Mesenchymal stem cell (in vitro differentiated cells and primary cell): Measurements from ENCODE around the gene SUSD4.

Experiments used
- DNase-seq: peaks from one replicate; pipeline ENCODE4 v3.0.0-alpha.2; 2013
- H2AFZ ChIP-seq: one replicate; pipeline ENCODE4 v1.6.1; 2013; ENCODE audit warnings: low read depth, mild to moderate bottlenecking, control low read depth, inconsistent platforms, low read length, moderate library complexity
- H2AK5ac ChIP-seq: 2 replicates; pipeline ENCODE4 v1.6.1; 2013; ENCODE audit warnings: low read length, moderate library complexity, mild to moderate bottlenecking, inconsistent platforms; ENCODE audit not compliant: severe bottlenecking
- H2BK120ac ChIP-seq: one replicate; pipeline ENCODE4 v1.6.1; 2013; ENCODE audit warnings: low read depth, mild to moderate bottlenecking, inconsistent platforms, low read length, moderate library complexity
- H2BK12ac ChIP-seq, 2 experiments: one replicate each; pipeline ENCODE4 v1.6.1; 2013; ENCODE audit warnings: inconsistent platforms in 2 of 2, low read length in 2 of 2, mild to moderate bottlenecking in 2 of 2, moderate library complexity in 2 of 2, control low read depth in 1 of 2
- H2BK15ac ChIP-seq: one replicate; pipeline ENCODE4 v1.6.1; 2013; ENCODE audit warnings: mild to moderate bottlenecking, low read depth, inconsistent platforms; ENCODE audit not compliant: poor library complexity, severe bottlenecking
- H2BK5ac ChIP-seq: 2 replicates; pipeline ENCODE4 v1.6.1; 2013; ENCODE audit warnings: low read depth, mild to moderate bottlenecking, low read length, control low read depth, inconsistent platforms; ENCODE audit not compliant: poor library complexity, severe bottlenecking
- H3K14ac ChIP-seq, 2 experiments: one replicate each; pipeline ENCODE4 v1.6.1; 2013; ENCODE audit warnings: inconsistent platforms in 2 of 2, low read length in 2 of 2, control low read depth in 1 of 2, mild to moderate bottlenecking in 1 of 2, moderate library complexity in 1 of 2
- H3K18ac ChIP-seq, 2 experiments: one replicate each; pipeline ENCODE4 v1.6.1; 2013; ENCODE audit warnings: inconsistent platforms in 2 of 2, low read length in 2 of 2, control low read depth in 1 of 2, low read depth in 1 of 2, mild to moderate bottlenecking in 1 of 2
- H3K23ac ChIP-seq, 2 experiments: one replicate each; pipeline ENCODE4 v1.6.1; 2013; ENCODE audit warnings: inconsistent platforms in 2 of 2, low read length in 2 of 2, mild to moderate bottlenecking in 2 of 2, moderate library complexity in 2 of 2, control low read depth in 1 of 2
- H3K27ac ChIP-seq: 2 replicates; pipeline ENCODE4 v1.5.1; 2013; ENCODE audit warnings: mild to moderate bottlenecking, moderate library complexity, low read length, control low read depth, inconsistent platforms; ENCODE audit not compliant: poor library complexity, severe bottlenecking
- H3K27me3 ChIP-seq, 2 experiments: 2 replicates each; pipeline versions ENCODE4 v1.6.1 to v1.7.0; 2013; ENCODE audit warnings: low read length in 2 of 2, mild to moderate bottlenecking in 2 of 2, moderate library complexity in 2 of 2, control low read depth in 1 of 2, inconsistent platforms in 1 of 2; ENCODE audit not compliant: control insufficient read depth in 1 of 2, insufficient read depth in 1 of 2
- H3K36me3 ChIP-seq, 2 experiments: 2 replicates each; pipeline versions ENCODE4 v1.6.1 to v1.7.0; 2013; ENCODE audit warnings: low read length in 2 of 2, control low read depth in 1 of 2, inconsistent platforms in 1 of 2, low read depth in 1 of 2, mild to moderate bottlenecking in 1 of 2; ENCODE audit not compliant: insufficient read depth in 2 of 2, control insufficient read depth in 1 of 2
- H3K4ac ChIP-seq, 2 experiments: one replicate each; pipeline ENCODE4 v1.6.1; 2013; ENCODE audit warnings: inconsistent platforms in 2 of 2, low read length in 2 of 2, mild to moderate bottlenecking in 2 of 2, moderate library complexity in 2 of 2, control low read depth in 1 of 2, low read depth in 1 of 2
- H3K4me1 ChIP-seq: 2 replicates; pipeline ENCODE4 v1.6.1; 2013; ENCODE audit warnings: low read depth, low read length, control low read depth; ENCODE audit not compliant: control insufficient read depth, insufficient read depth
- H3K4me2 ChIP-seq: 2 replicates; pipeline ENCODE4 v1.6.1; 2013; ENCODE audit warnings: low read length, mild to moderate bottlenecking, inconsistent platforms; ENCODE audit not compliant: poor library complexity, severe bottlenecking
- H3K4me3 ChIP-seq, 2 experiments: 2 replicates each; pipeline versions ENCODE4 v1.5.1 to v1.7.0; 2013; ENCODE audit warnings: low read length in 2 of 2, mild to moderate bottlenecking in 2 of 2, control low read depth in 1 of 2, low read depth in 1 of 2; ENCODE audit not compliant: insufficient read depth in 1 of 2
- H3K79me1 ChIP-seq: replicated peaks from 2 replicates; pipeline ENCODE4 v1.6.1; 2013; ENCODE audit warnings: mild to moderate bottlenecking, control low read depth, low read length, inconsistent platforms; ENCODE audit not compliant: poor library complexity, severe bottlenecking
- H3K9ac ChIP-seq: 2 replicates; pipeline ENCODE4 v1.7.0; 2013; ENCODE audit warnings: mild to moderate bottlenecking, low read length, moderate library complexity
- H3K9me3 ChIP-seq: 2 replicates; pipeline ENCODE4 v1.7.0; 2013; ENCODE audit warnings: mild to moderate bottlenecking, low read length; ENCODE audit not compliant: control insufficient read depth
- H4K8ac ChIP-seq: one replicate; pipeline ENCODE4 v1.6.1; 2013; ENCODE audit warnings: inconsistent platforms, mild to moderate bottlenecking, low read length, moderate library complexity
- H4K91ac ChIP-seq: one replicate; pipeline ENCODE4 v1.6.1; 2013; ENCODE audit warnings: mild to moderate bottlenecking, low read length, inconsistent platforms
- WGBS: methylation state at CpG from one replicate; pipeline ENCODE4 v1.1.7; 2013; ENCODE audit warnings: mixed read lengths; 5-methylcytosine and 5-hydroxymethylcytosine counted together

The SUSD4 gene

GRCh38 chr1:223271085-223271781 lies 92.7 kb downstream of the SUSD4 start:
- Histone ChIP-seq H2BK120ac (no peak overlapping the region), H3K4me2 (no peak overlapping the region), H2BK5ac (no peak overlapping the region), H3K9me3 (no peaks in the 10 kb centered on the region), H2AFZ (no peak overlapping the region), H3K4me1 (no peaks in the 10 kb centered on the region), H3K23ac (no peak overlapping the region), H3K36me3 (no peaks in the 10 kb centered on the region), H3K9ac (no peak overlapping the region), H3K27ac (no peak overlapping the region), H3K4ac (no peak overlapping the region), H3K18ac (no peak overlapping the region), H3K79me1 (no peaks in the 10 kb centered on the region), H4K91ac (no peak overlapping the region), H2BK12ac (no peak overlapping the region), H3K14ac (no peak overlapping the region), H3K27me3 (peaks cover 13 to 60% of the 10 kb centered on the region in 2 experiments), H2AK5ac (no peak overlapping the region), H4K8ac (no peak overlapping the region), H2BK15ac (no peak overlapping the region), H3K4me3 (no peak overlapping the region)
- no peak for DNase-seq
- 86% methylated on average over 4 of the region's 5 CpGs for WGBS

DNA sequence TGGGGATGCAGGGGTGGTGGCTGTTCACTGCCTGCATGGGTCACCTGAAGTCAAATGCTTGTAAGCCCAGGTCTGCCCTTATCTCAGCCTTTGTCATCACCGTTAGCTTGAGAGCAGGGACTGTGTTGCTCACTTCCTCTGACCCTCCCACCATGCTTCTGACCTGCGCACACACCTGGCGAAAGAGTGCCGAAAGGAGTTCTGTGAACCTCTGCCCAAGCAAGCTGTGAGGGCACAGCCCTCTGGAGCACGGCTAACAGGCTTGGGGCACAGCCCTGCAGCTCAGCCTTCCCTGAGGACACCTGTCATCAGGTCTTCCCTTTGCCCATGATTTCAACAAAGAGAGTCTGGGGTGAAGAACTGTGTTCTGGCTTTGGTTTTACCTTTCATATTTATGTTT lies 93.8 kb downstream of the SUSD4 start:
- WGBS, result 70% methylated on average over 5 of the region's 5 CpGs
- H4K91ac ChIP-seq, result no peak overlapping the region
- H2AK5ac ChIP-seq, result no peak overlapping the region
- H3K9me3 ChIP-seq, result no peaks in the 10 kb centered on the region
- peaks cover 11 to 66% of the 10 kb centered on the region in 2 experiments for H3K27me3 ChIP-seq
- H3K36me3 ChIP-seq, result no peaks in the 10 kb centered on the region
- no peak overlapping the region for H4K8ac ChIP-seq
- H3K4me3 ChIP-seq, result no peak overlapping the region
- no peak overlapping the region for H3K23ac ChIP-seq
- no peak overlapping the region for H2BK5ac ChIP-seq
- no peak overlapping the region for H3K18ac ChIP-seq
- H2BK15ac ChIP-seq, result no peak overlapping the region
- H2AFZ ChIP-seq, result no peak overlapping the region
- DNase-seq, result no peak
- H3K4me2 ChIP-seq, result no peak overlapping the region
- no peak overlapping the region for H2BK120ac ChIP-seq
- no peaks in the 10 kb centered on the region for H3K4me1 ChIP-seq
- no peaks in the 10 kb centered on the region for H3K79me1 ChIP-seq
- no peak overlapping the region for H3K4ac ChIP-seq
- no peak overlapping the region for H3K27ac ChIP-seq
- no peak overlapping the region for H2BK12ac ChIP-seq
- H3K14ac ChIP-seq, result no peak overlapping the region
- H3K9ac ChIP-seq, result no peak overlapping the region

DNA sequence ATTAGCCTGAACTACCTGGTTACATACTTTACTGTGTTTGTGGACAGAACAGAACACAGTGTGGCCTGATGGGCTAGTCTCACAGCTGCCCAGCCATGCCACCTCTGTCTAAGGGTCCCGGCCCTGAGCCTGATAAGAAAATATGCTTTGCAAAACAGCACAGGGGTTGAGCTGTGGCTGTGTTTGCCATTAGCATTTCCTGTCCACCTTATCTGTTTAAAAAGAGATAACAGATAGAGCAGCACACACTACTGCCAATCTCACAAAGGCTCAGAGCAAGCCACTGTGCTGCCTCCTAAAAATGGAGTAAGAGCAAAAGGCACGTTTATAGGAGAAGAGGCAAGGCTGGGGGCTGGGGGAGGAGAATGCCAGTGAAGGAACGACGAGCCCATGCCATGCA lies 95.0 kb downstream of the SUSD4 start:
- DNase-seq, result no peak
- Histone ChIP-seq H2BK5ac (no peak overlapping the region), H3K9ac (no peak overlapping the region), H3K4me3 (no peak overlapping the region), H3K36me3 (no peaks in the 10 kb centered on the region), H3K14ac (no peak overlapping the region), H3K23ac (no peak overlapping the region), H3K79me1 (no peaks in the 10 kb centered on the region), H3K9me3 (no peaks in the 10 kb centered on the region), H2AK5ac (no peak overlapping the region), H3K4me2 (no peak overlapping the region), H3K27me3 (peaks cover 16 to 77% of the 10 kb centered on the region in 2 experiments), H2AFZ (no peak overlapping the region), H3K18ac (no peak overlapping the region), H2BK15ac (no peak overlapping the region), H4K91ac (no peak overlapping the region), H4K8ac (no peak overlapping the region), H3K27ac (no peak overlapping the region), H3K4ac (no peak overlapping the region), H2BK120ac (no peak overlapping the region), H3K4me1 (no peaks in the 10 kb centered on the region), H2BK12ac (no peak overlapping the region)
- WGBS, result 47% methylated on average over 4 of the region's 4 CpGs

DNA sequence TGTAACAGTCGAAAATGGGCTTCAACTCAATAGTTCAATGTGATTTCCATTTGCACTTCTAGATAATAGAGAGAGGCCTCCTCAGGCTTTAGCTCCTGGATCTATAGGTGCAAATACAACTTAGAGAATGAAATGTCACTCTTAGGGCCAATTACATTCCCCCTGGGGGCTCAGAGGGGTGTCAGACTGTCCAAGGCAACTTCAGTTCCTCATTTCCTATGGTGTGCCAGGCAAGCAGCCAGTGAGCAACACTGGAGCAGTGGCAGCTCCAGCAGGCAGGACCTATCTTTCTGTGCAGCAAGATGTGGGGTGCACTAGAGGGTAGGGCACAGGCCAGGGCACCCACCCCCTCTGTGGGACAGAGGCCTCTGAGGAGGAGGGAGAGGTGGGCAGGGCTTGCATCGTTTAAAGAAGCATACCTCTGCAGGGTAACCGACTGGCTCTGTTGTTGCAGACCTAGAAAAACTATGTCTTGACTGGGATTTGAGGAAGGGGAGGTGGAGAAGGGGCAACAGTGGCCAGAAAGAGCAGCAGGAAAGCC lies 97.3 kb downstream of the SUSD4 start:
- no peak overlapping the region for H3K4ac ChIP-seq
- no peak overlapping the region for H4K8ac ChIP-seq
- H3K79me1 ChIP-seq, result no peaks in the 10 kb centered on the region
- H2AFZ ChIP-seq, result no peak overlapping the region
- no peak overlapping the region for H3K18ac ChIP-seq
- H3K27ac ChIP-seq, result no peak overlapping the region
- H3K14ac ChIP-seq, result no peak overlapping the region
- no peaks in the 10 kb centered on the region for H3K36me3 ChIP-seq
- no peak overlapping the region for H2BK120ac ChIP-seq
- H4K91ac ChIP-seq, result no peak overlapping the region
- no peaks in the 10 kb centered on the region for H3K9me3 ChIP-seq
- DNase-seq, result no peak
- no peak overlapping the region for H3K9ac ChIP-seq
- H3K4me3 ChIP-seq, result no peak overlapping the region
- no peak overlapping the region for H3K23ac ChIP-seq
- 74% methylated on average over 3 of the region's 3 CpGs for WGBS
- no peak overlapping the region for H2AK5ac ChIP-seq
- H2BK15ac ChIP-seq, result no peak overlapping the region
- H3K4me1 ChIP-seq, result no peaks in the 10 kb centered on the region
- no peak overlapping the region for H2BK5ac ChIP-seq
- no peak overlapping the region for H2BK12ac ChIP-seq
- no peak overlapping the region for H3K4me2 ChIP-seq
- H3K27me3 ChIP-seq, result peaks cover 19 to 83% of the 10 kb centered on the region in 2 experiments
